WERI-Rb-1 (cell line): ENCODE results near the gene GRIN1.

Source experiments
- DNase-seq: peaks from one replicate; pipeline ENCODE4 v3.0.0-alpha.2; 2020
- H3K27ac ChIP-seq: fragments of 250-450 bp; sonication (Bioruptor Pico); 2 replicates; pipeline ENCODE4 v1.5.1; 2020; ENCODE audit warnings: mild to moderate bottlenecking, moderate library complexity
- H3K27me3 ChIP-seq: fragments of 250-450 bp; sonication (Bioruptor Pico); 2 replicates; pipeline ENCODE4 v1.5.1; 2021; ENCODE audit warnings: mild to moderate bottlenecking, low read depth, moderate library complexity; ENCODE audit not compliant: insufficient read depth, severe bottlenecking
- H3K36me3 ChIP-seq: fragments of 250-450 bp; sonication (Bioruptor Pico); 2 replicates; pipeline ENCODE4 v1.5.1; 2020; ENCODE audit warnings: mild to moderate bottlenecking, moderate library complexity
- H3K4me3 ChIP-seq: 2 replicates; pipeline ENCODE4 v1.5.1; 2011; ENCODE audit warnings: low read depth, mild to moderate bottlenecking, control low read depth, low read length
- H3K9me3 ChIP-seq: fragments of 250-450 bp; sonication (Bioruptor Pico); 2 replicates; pipeline ENCODE4 v1.5.1; 2021; ENCODE audit warnings: mild to moderate bottlenecking, moderate library complexity; ENCODE audit not compliant: severe bottlenecking
- TF ChIP-seq, protein P1 (sequence below): IDR thresholded peaks from 2 replicates; pipeline ENCODE4 v1.5.1; 2011; ENCODE audit warnings: low read depth, mild to moderate bottlenecking, control low read depth, inconsistent platforms, low read length

The GRIN1 gene

DNA sequence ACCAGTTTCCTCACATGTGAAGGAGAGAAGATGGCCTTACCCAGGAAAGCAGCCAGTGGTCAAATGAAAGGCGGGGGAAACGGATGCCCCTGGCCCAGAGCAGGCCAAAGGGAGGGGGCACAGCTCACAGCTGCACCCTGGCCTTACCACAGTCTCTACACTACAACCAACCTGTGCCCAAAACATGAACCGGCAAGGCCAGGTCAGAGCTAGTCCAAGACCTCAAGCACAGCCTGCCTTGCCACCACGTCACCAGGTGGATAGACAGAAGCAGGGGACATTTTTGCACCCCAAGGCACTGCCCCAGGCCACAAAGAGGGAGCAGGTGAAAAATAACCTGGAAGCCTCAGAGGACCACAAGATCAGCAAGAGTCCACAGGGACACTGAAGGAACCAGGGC is 4.5 kb downstream of the GRIN1 start:
- DNase-seq, result no peak
- no peak overlapping the region for H3K27ac ChIP-seq

GRCh38 chr9:137145731-137146526 is 7.0 kb downstream of the GRIN1 start:
- no peak for DNase-seq
- no peak overlapping the region for H3K4me3 ChIP-seq
- H3K27ac ChIP-seq, result no peak overlapping the region
- H3K9me3 ChIP-seq, result no peaks in the 10 kb centered on the region
- H3K27me3 ChIP-seq, result no peaks in the 10 kb centered on the region
- H3K36me3 ChIP-seq, result no peaks in the 10 kb centered on the region
- TF ChIP-seq, protein P1, sequence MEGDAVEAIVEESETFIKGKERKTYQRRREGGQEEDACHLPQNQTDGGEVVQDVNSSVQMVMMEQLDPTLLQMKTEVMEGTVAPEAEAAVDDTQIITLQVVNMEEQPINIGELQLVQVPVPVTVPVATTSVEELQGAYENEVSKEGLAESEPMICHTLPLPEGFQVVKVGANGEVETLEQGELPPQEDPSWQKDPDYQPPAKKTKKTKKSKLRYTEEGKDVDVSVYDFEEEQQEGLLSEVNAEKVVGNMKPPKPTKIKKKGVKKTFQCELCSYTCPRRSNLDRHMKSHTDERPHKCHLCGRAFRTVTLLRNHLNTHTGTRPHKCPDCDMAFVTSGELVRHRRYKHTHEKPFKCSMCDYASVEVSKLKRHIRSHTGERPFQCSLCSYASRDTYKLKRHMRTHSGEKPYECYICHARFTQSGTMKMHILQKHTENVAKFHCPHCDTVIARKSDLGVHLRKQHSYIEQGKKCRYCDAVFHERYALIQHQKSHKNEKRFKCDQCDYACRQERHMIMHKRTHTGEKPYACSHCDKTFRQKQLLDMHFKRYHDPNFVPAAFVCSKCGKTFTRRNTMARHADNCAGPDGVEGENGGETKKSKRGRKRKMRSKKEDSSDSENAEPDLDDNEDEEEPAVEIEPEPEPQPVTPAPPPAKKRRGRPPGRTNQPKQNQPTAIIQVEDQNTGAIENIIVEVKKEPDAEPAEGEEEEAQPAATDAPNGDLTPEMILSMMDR, result no peak

More for the DNA sequence above, 4.5 kb downstream of the GRIN1 start:
- H3K36me3 ChIP-seq, result no peaks in the 10 kb centered on the region
- TF ChIP-seq, protein P1, result no peak
- H3K4me3 ChIP-seq, result no peak overlapping the region
- peaks cover 11% of the 10 kb centered on the region for H3K27me3 ChIP-seq
- H3K9me3 ChIP-seq, result no peaks in the 10 kb centered on the region

DNA sequence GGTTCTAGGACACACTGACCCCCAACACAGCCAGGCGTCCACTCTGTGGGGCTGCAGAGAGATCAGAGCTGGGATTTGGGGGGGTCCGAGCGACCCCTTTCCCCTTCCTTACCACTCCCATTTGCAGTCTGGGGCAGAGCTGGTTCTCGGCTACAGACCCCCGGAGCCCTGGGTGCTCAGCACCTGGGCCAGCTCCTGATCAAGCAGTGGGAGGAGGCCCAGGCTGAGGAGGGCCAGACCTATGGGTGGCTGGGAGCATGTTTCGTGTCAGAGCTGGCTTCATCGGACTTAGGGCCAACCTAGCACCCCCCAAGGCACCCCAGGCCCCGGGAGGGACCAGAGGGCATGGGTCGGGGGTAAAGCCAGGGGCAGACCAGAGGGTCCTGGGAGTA is 7.6 kb downstream of the GRIN1 start:
- TF ChIP-seq, protein P1, result no peak
- no peak for DNase-seq
- H3K27me3 ChIP-seq, result no peaks in the 10 kb centered on the region

DNA sequence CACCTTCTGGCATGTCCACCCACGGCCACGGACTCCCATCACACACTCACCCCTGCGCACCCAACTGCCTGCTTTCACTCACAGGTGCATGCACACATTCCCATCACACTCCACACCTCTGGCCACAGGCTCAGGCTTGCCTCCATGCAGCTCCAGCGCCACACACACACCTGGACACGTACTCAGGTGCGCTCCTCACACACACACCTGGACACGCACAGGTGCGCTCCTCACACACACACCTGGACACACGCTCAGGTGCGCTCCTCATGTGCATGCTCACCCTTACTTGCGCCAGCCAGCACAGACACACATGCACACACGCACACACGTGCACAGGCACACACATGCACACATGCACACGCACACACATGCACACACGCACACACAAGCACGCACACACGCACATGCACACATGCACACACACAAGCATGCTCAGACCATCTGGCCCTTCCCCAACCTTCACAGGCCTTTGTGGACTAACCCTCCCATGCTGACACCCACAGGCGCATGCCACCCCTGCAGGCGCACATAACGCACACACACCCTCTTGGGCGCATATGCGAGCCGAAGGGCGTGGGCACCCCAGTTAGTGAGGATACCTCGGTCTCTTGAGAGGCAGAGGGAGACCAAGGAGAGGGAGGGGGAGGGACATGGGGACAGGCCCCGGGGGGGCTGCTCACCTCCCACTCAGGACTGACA is 8.3 kb downstream of the GRIN1 start:
- no peaks in the 10 kb centered on the region for H3K36me3 ChIP-seq
- no peak for DNase-seq
- H3K4me3 ChIP-seq, result no peak overlapping the region
- H3K27me3 ChIP-seq, result no peaks in the 10 kb centered on the region
- H3K9me3 ChIP-seq, result no peaks in the 10 kb centered on the region
- H3K27ac ChIP-seq, result no peak overlapping the region
- TF ChIP-seq, protein P1, result no peak

More for the DNA sequence above, 7.6 kb downstream of the GRIN1 start:
- Histone ChIP-seq H3K27ac (no peak overlapping the region), H3K36me3 (no peaks in the 10 kb centered on the region), H3K9me3 (no peaks in the 10 kb centered on the region), H3K4me3 (no peak overlapping the region)

GRCh38 chr9:137147793-137148160 is 8.8 kb downstream of the GRIN1 start:
- Histone ChIP-seq H3K4me3 (no peak overlapping the region), H3K9me3 (no peaks in the 10 kb centered on the region), H3K27ac (no peak overlapping the region), H3K36me3 (no peaks in the 10 kb centered on the region), H3K27me3 (no peaks in the 10 kb centered on the region)
- no peak for DNase-seq
- TF ChIP-seq, protein P1, result no peak
